AG09309 (cell line): ENCODE results near the gene TBCC.
A peak's percentile ranks its signal among the peaks of the same experiment; 100 is the strongest.
"Not testable (repeated sequence)": the region's sequence is repeated elsewhere in the genome, so short reads cannot be mapped to it uniquely, and the experiment has no call there.

Experiments used
- DNase-seq: peaks from one replicate; pipeline ENCODE4 v3.0.0-alpha.2; 2010; ENCODE audit warnings: low read depth
- H3K4me3 ChIP-seq: 2 replicates; pipeline ENCODE4 v1.5.1; 2011; ENCODE audit warnings: mild to moderate bottlenecking, low read depth, low read length, moderate library complexity; ENCODE audit not compliant: control insufficient read depth
- CTCF ChIP-seq: IDR thresholded peaks from 2 replicates; pipeline ENCODE4 v1.5.1; 2011; ENCODE audit warnings: mild to moderate bottlenecking, low read depth, low read length, inconsistent platforms; ENCODE audit not compliant: insufficient read depth, control insufficient read depth; ENCODE audit errors: missing control alignments

The TBCC gene

DNA sequence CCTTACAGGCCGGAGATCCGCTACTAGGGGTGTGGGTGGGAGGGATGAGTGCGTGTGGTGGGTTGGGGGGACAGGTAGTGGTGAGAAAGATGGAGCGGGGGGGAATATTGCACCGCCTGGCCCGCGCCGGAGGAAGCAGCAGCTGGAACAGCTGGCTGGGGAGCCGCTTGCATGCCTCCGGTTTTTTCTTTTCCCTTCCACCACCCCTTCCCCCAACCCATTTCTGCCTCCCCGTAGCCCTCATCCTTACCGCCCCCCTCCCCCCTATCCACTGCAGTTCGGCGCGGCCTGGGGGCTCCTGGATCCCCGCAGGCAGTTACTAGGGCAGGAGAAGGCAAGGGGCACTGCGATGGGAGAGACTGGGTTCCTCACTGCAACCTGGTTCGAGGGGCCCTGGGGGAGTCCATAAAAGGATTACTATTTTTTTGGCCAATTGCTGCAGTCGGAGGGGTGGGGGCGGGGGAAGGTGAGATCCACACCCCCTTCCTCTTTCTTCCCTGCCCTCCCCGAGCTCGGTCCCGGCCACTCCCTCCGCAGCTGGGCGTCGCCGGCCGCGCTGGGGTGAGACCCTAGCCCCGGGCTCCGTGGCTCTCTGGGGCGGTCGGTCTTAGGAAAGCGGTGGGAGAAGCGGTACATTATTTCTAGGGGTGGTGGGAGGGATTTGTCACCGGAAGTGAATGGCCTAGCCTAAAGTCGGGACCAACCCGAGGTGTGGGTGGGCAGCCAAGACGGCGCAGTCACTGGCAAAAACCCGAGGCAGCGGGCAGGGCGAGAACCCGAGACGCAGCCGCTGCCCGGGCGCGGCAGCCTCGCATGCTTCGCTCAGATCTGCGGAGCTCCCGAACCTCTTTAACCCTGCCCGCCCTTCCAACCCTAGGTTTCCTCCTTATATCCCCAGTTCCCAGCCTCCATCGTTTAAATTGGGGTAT lies 824 bp upstream of the TBCC start:
- DNase-seq, result peak; percentile 62
- TF ChIP-seq CTCF, result no peak
- peak overlapping the region; percentile 80 for H3K4me3 ChIP-seq

GRCh38 chr6:42745083-42745639 lies 742 bp downstream of the TBCC start:
- DNase-seq, result no peak
- peak overlapping the region; percentile 95 for H3K4me3 ChIP-seq
- TF ChIP-seq CTCF, result no peak

- TF ChIP-seq CTCF, result no peak
- DNase-seq, result no peak
- peak overlapping the region; percentile 95 for H3K4me3 ChIP-seq
Measured at GRCh38 chr6:42744351-42744893, 1.5 kb downstream of the TBCC start.

- TF ChIP-seq CTCF, result no peak
- H3K4me3 ChIP-seq, result no peak overlapping the region
- DNase-seq, result no peak
Measured at GRCh38 chr6:42742116-42742894, 3.6 kb downstream of the TBCC start.

DNA sequence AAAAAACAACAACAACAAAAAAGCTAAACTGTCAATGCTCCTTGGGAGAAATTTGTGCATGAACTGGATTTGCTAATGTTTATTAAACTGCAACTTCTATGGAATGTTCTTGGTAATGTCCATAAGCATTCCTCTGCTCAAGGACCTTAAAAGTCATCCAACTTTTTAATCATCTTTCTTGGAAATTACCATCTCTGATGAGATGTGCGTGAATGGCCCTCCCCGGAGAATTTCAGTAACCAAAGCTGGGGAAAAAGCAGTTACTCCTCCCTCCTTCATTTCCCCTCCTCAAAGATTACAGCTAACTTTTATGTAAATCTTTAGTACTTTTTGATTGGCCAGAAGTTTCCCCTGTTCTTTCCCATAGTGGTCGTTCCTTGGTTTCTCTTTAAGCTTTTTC lies 5.2 kb downstream of the TBCC start:
- TF ChIP-seq CTCF, result no peak
- H3K4me3 ChIP-seq, result no peak overlapping the region
- DNase-seq, result no peak

GRCh38 chr6:42735976-42736375 lies 9.9 kb downstream of the TBCC start:
- no peak overlapping the region for H3K4me3 ChIP-seq
- no peak for TF ChIP-seq CTCF
- no peak for DNase-seq

- not testable (repeated sequence) for DNase-seq, H3K4me3 ChIP-seq
Measured at GRCh38 chr6:42733867-42734481, 11.9 kb downstream of the TBCC start.
